HG03139 (cell line): ENCODE data around the gene EPS8L2.

Experiments
- ATAC-seq: cut with Tn5 transposase; IDR thresholded peaks from one replicate; pipeline ENCODE4 v1.9.1; 2021; ENCODE audit not compliant: unreplicated experiment

EPS8L2 gene

DNA sequence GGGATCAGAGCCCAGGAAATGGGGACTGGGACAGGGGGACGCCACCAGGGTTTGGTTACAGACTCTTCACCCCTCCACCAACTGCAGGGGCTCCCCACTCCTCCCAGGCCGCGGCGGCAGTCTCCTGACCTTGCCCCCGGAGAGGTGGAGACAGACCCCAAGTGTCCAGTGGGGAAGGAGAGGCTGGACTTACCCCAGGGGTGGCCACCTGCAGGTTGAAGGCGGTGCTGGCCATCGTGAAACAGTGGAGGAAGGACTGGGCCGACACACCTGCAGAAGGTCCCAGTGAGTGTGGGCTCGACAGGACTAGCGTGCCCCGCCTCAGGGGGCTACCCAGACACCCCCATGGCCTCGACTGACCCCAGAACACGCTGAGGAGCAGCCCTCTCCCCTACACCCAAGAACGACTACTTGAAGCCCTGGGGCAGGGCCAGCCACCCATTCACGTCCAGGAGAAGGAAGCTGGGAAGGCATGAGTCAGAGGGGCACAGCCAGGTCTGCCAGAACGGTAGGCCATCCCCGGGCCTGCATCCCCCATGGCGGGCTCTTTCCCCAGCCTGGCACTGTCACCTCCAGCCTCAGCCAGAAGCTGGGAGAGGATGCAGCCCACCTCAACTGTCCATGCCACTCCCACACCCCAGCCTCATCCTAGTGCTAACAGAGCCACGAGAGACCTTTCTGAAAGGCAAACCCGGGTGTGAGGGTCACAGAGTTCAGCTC, 69.0 kb downstream of the EPS8L2 start:
- ATAC-seq: no peak

GRCh38 chr11:776263-776560, 70.2 kb downstream of the EPS8L2 start:
- no peak for ATAC-seq

- peak; percentile 17 for ATAC-seq
Measured at GRCh38 chr11:776561-777287, 70.7 kb downstream of the EPS8L2 start.
